G401 (cell line): Measurements from ENCODE around the gene UNC119. TPM values are rescaled to one million over a fixed set of nuclear protein-coding genes. Genes with fewer than 3 reads are reported as not detected.
"Not testable (repeated sequence)": the region's sequence is repeated elsewhere in the genome, so short reads cannot be mapped to it uniquely, and the experiment has no call there.

Experiments
- DNase-seq: peaks from one replicate; pipeline ENCODE4 v3.0.0-alpha.2; 2015; ENCODE audit warnings: low spot score
- in situ Hi-C: cut with HindIII; loops from 2 replicates; pipeline ENCODE4 v1.10.0; 2016; ENCODE audit warnings: low sequenced_read_pairs, mixed read lengths
- total RNA-seq: library from RNA; depleted of rRNA; stranded (reverse); fragments of >200 nt; shearing (Covaris generic); gene quantifications from 2 replicates; pipeline ENCODE4 v1.2.3, GENCODE V29; 2014

The UNC119 gene
- total RNA-seq, 1 experiment from 2014 or later: 59.0 TPM

DNA sequence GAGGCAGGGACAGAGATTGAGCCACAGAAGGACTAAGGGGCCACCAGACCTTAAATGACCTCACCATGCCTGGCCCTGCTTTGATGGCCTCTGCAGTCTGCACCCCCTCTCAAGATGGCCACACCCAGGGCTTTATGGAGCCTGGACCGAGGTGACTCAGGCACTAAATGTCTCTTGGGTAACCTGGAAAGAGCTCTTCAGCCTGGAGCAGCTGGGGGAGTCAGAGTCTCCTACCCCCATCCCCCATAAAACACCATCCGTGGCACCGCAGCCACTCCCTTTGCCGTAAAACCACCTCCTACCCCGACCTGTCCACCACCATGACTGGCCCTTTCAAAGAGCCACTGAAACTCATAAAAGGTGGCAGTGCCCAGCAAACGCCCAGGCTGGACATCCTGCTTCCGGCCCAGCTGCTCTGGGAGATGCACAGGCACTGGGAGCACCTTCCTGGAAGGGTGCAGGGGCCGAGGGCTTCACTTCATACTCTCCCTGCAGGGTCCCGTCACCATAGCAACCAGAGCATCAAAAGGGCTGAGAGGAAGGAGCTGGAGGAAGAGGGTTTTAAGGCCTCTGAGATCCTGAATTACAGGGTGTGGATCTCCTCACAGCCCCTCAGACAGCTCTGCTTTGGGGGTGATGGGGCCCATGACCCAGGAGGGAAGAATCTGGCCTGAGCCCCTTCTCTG, 24.0 kb downstream of the UNC119 start:
- in situ Hi-C loops: no loop called here
- DNase-seq: no peak

DNA sequence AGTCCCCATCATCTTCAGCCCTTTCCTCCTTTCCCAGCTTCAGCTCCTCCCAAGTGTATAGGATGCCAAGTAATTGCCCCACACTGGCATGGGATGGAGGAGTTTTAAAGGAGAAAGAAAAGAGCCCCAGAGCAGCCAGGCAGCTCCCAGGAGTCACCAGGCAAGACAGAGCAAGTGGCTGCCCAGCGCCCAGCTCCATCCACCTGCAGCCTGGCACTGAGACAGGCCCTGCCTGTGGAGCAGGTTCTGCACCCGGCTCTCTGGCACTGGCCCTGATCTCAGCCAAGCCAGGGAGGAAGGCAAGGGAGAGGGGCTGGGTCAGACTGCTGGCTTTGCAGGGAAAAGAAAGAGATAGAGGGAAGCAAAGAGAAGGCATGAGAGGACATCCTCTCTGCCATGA, 24.6 kb downstream of the UNC119 start:
- peak; percentile 21 for DNase-seq
- in situ Hi-C loops: no loop called here

GRCh38 chr17:28527181-28527681, 25.2 kb downstream of the UNC119 start:
- DNase-seq: no peak
- in situ Hi-C loops: no loop called here

- in situ Hi-C loops: no loop called here
- DNase-seq: no peak
Observed at GRCh38 chr17:28526381-28526780, 26.0 kb downstream of the UNC119 start.

GRCh38 chr17:28524476-28525424, 27.7 kb downstream of the UNC119 start:
- in situ Hi-C loops: no loop called here

GRCh38 chr17:28523876-28524275, 28.5 kb downstream of the UNC119 start:
- no peak for DNase-seq
- in situ Hi-C loops: no loop called here

More at GRCh38 chr17:28524476-28525424, 27.7 kb downstream of the UNC119 start:
- DNase-seq: no peak

DNA sequence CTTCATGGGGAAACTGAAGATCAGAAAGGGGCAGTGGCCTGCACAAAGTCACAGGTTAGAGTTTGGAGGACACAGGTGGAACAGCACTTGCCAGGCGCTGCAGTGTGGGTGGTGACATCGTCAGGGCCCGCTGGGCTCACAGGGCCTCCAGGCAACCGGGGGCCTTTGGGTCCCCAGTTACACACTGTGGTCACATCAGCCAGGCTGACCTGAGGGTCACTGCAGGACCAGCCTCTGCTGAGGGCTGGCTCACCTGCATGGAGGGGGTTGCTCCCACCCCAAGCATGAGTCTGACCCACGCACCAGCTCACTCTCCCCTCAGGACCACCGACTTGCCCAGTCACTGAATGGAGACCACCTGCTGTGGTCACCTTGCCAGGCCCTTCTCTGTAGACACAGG, 29.2 kb downstream of the UNC119 start:
- in situ Hi-C loops: no loop called here
- DNase-seq: no peak

GRCh38 chr17:28522281-28522680, 30.1 kb downstream of the UNC119 start:
- in situ Hi-C loops, DNase-seq: not testable (repeated sequence)

DNA sequence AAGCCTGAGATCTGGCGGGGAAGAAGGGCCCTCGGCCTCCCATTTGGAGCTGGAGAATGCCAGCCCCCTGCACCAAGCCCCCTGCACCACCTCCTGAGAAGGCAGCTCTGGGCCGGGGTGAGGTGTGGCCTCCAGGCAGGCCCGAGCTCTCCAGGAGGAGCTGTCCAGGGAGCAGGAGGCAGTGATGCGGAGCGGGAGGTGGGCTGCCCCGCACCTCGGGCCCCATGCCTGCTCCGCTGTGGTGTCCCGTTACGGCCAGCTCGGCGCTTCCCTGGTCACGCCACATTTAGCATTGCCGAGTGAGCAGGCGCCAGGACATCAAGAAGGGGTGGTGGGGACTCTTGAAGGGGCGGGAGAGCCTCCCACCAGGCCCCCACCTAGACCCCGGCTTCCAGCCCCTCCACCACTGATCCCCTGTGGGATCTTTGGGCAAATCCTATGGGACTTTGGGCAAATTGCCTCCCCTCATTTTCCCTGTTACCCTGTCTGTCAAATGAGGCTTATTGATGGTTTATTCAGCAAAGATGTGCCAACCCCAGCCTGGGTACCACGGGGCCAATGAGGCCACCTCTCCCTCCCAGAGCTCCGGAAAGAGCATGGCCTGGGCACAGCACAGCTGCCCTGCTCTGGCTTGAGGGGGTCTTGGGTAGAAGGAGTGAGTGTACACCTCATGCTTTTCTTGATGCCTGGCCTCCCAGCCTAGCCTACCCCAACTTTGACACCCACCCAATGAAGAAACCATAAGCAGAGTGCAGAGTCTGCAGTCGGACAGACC, 30.9 kb downstream of the UNC119 start:
- in situ Hi-C loops: no loop called here
- DNase-seq: no peak

- in situ Hi-C loops: no loop called here
- DNase-seq: no peak
Observed at GRCh38 chr17:28520687-28521086, 31.7 kb downstream of the UNC119 start.

- in situ Hi-C loops: no loop called here
- no peak for DNase-seq
Observed at GRCh38 chr17:28519236-28519635, 33.2 kb downstream of the UNC119 start.

GRCh38 chr17:28518578-28518977, 33.8 kb downstream of the UNC119 start:
- in situ Hi-C loops: no loop called here
- no peak for DNase-seq

- in situ Hi-C loops: no loop called here
- DNase-seq: no peak
Observed at GRCh38 chr17:28518132-28518531, 34.3 kb downstream of the UNC119 start.

- in situ Hi-C loops: no loop called here
- no peak for DNase-seq
Observed at GRCh38 chr17:28515518-28515917, 36.9 kb downstream of the UNC119 start.

DNA sequence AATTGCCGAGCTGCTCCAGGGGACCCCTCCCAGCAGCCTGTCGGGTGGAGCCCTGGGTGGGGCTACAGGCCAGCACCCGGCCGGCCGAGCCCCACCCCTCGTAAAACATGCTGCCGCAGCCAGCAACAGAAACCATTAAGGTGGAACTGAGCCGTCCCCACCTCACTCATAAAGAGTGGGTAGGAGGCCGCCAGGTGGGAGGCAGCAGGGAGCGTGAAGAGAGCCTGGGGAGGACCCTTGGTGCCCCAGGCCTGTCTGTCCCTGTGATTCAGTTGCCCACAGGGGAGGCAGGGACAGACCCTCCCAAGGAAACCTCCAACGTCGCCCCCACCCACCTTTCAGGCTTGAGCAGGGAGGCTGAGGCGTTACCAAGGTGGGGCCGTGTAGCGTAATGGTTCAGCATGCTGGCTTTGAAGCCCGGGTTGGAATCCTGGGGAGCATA, 37.8 kb downstream of the UNC119 start:
- in situ Hi-C loops: no loop called here
- DNase-seq: no peak

GRCh38 chr17:28513476-28513875, 38.9 kb downstream of the UNC119 start:
- in situ Hi-C loops: no loop called here
- DNase-seq: no peak

DNA sequence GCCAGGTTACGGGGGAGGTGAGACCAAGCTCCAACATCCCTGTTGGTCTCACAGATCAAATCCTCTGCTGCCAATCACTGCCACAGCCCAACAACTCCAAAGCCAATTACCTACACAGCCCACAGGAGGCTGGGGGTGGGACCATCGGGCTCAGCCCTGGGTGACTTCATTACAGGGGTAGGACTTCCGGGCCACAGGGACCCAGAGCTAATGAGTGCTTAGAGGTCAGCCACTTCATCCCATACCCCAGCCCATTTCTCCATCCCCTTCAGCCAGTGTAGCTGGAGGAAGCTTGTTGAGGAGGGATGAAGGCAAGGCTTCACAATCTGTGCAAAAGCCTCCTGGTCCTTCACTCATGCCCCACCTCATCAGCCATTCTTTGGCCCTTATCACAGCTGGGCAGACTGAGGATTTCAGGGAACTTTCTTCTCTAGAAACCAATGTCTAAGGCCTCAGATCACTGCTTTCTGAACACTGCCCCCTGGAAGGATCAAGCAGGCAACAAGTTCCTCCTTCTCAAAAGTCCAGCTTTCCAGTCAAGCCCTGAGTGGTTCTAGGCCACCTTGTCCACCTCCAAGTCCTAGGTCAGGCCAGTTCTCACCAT, 40.5 kb downstream of the UNC119 start:
- in situ Hi-C loops: no loop called here
- DNase-seq: no peak

- in situ Hi-C loops: no loop called here
- DNase-seq: no peak
Observed at GRCh38 chr17:28509789-28510188, 42.6 kb downstream of the UNC119 start.

DNA sequence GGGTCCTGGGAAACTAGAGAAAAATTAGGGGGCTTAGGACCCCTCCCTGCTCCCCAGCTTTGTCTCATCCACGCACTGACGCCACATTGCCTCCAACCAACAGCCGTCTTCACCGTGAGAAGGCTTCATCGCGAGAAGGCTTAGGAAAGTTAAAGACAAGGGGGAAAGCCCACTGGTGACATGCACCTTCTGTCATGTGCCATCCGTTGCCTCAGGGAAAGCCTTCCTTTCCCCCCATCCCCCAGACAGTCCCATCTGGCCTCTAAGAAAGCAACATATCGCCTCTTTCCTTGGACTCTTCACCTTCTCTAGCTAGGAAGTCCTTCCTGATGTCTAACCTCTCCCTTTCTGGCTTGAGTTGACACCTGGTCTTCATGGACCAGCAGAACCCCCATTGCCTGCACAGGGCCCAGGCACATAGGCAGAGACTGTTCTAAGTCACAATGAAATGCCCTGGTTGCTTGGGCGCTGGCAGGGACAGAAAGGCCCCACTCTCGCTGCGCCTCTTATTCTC, 44.2 kb downstream of the UNC119 start:
- DNase-seq: no peak
- in situ Hi-C loops: no loop called here
